Fibroblast of villous mesenchyme (primary cell): ENCODE measurements around the gene SPSB1. TPM values are rescaled to one million over a fixed set of nuclear protein-coding genes. Genes with fewer than 3 reads are reported as not detected.

Source experiments
- DNase-seq: peaks from one replicate; pipeline ENCODE4 v3.0.0-alpha.2; 2010; ENCODE audit warnings: low read depth
- H3K4me3 ChIP-seq: 2 replicates; pipeline ENCODE4 v1.5.1; 2011; ENCODE audit warnings: low read depth, mild to moderate bottlenecking, low read length
- total RNA-seq: library from RNA; depleted of rRNA; stranded (reverse); fragments of >200 nt; gene quantifications from 2 replicates; pipeline ENCODE4 v1.2.3, GENCODE V29; 2012
- TF ChIP-seq, protein P1 (sequence below): IDR thresholded peaks from 2 replicates; pipeline ENCODE4 v1.5.1; 2012; ENCODE audit warnings: low read depth, mild to moderate bottlenecking, low read length; ENCODE audit not compliant: insufficient read depth

The SPSB1 gene
- total RNA-seq, 1 donor: 20.7 TPM

GRCh38 chr1:9321986-9322660 is 29.4 kb downstream of the SPSB1 start:
- no peak for DNase-seq
- H3K4me3 ChIP-seq: no peak overlapping the region
- TF ChIP-seq, protein P1, sequence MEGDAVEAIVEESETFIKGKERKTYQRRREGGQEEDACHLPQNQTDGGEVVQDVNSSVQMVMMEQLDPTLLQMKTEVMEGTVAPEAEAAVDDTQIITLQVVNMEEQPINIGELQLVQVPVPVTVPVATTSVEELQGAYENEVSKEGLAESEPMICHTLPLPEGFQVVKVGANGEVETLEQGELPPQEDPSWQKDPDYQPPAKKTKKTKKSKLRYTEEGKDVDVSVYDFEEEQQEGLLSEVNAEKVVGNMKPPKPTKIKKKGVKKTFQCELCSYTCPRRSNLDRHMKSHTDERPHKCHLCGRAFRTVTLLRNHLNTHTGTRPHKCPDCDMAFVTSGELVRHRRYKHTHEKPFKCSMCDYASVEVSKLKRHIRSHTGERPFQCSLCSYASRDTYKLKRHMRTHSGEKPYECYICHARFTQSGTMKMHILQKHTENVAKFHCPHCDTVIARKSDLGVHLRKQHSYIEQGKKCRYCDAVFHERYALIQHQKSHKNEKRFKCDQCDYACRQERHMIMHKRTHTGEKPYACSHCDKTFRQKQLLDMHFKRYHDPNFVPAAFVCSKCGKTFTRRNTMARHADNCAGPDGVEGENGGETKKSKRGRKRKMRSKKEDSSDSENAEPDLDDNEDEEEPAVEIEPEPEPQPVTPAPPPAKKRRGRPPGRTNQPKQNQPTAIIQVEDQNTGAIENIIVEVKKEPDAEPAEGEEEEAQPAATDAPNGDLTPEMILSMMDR: no peak

DNA sequence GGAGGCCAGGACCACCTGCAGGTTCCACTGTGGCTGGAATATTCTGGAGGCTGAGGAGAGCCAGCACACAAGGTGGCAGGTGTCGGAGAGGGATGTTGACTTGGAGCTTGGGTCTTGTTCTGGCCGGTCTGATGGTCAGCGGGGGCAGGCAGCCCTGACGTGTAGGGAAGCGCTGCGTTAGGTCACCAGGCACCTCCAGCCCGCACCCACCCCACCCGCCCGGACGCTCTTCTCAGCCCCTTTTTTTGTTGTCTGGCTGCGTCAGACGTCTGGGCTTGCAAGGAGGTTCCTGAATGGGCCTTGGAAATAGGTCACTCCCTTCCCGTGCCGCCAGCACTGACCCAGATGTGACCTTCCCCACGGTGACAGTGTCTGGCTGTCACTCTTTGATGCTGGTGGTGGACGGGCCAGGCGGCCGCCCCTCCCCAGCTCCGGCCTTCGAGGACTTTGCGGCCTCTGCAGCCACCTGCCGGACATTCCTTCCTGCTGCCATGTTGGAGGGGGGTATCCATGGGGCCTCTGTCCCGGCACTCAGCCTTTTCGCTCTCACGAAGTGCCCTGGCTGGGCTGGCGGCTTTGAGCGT is 30.1 kb downstream of the SPSB1 start:
- no peak overlapping the region for H3K4me3 ChIP-seq
- TF ChIP-seq, protein P1: no peak
- no peak for DNase-seq

- H3K4me3 ChIP-seq: no peak overlapping the region
- TF ChIP-seq, protein P1: no peak
- DNase-seq: no peak
Measured at GRCh38 chr1:9324246-9325096, 31.8 kb downstream of the SPSB1 start.

- peak; percentile 90 for DNase-seq
- no peak overlapping the region for H3K4me3 ChIP-seq
- TF ChIP-seq, protein P1: no peak
Measured at GRCh38 chr1:9326596-9326995, 33.9 kb downstream of the SPSB1 start.

DNA sequence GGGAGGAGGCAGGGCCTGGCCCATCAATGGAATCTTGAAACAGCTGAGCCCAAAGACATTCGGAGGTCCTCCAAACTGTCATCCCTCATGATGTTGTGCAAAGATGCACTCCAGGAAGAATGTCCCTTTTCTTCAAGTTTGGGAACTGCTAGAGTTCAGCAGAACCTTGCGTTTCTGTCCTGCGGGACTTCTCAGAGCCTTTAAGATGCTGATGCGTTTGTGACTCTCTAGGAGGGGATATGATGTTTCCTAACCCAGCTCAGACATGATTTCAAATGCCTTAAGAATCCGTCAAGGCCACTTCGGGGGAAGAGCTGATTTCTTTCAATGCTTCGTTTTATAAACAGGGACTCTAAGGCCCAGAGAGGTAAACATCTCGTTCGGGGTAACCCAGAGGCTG is 35.5 kb downstream of the SPSB1 start:
- TF ChIP-seq, protein P1: no peak
- no peak for DNase-seq
- H3K4me3 ChIP-seq: no peak overlapping the region

DNA sequence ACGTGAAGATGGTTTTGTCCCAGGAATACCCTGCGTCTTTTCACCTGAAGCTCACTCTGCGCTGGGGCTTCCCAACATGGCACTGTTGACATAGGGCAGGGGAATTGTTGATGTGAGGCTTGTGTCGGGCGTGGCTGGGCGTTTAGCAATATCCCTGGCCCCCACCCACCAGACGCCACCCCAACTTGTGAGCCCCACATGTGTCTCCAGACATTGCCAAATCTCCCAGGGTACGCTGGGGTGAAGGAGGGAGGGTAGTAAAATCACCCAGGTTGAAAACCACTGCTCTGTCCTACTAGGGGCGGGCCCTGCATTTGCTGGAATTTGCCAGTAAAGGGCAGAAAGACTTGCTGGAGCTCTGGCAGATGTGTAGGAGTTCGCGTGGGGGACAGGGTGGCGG is 36.0 kb downstream of the SPSB1 start:
- peak; percentile 45 for DNase-seq
- no peak overlapping the region for H3K4me3 ChIP-seq
- TF ChIP-seq, protein P1: no peak
